Stomach smooth muscle (tissue), 2 donors: ENCODE measurements around the gene GLIS1.

Source experiments
- H3K27ac ChIP-seq: one replicate; pipeline ENCODE4 v1.7.0; 2013; ENCODE audit warnings: mild to moderate bottlenecking, low read length, inconsistent platforms
- H3K27me3 ChIP-seq, 2 donors: one replicate each; pipeline ENCODE4 v1.7.0; 2013; ENCODE audit warnings: low read length in 2 of 2; ENCODE audit not compliant: insufficient read depth in 2 of 2, control insufficient read depth in 1 of 2
- H3K36me3 ChIP-seq, 2 donors: one replicate each; pipeline ENCODE4 v1.7.0; 2013; ENCODE audit warnings: low read length in 2 of 2; ENCODE audit not compliant: control insufficient read depth in 2 of 2, insufficient read depth in 2 of 2
- H3K4me1 ChIP-seq: one replicate; pipeline ENCODE4 v1.7.0; 2013; ENCODE audit warnings: low read length; ENCODE audit not compliant: control insufficient read depth, insufficient read depth
- H3K4me3 ChIP-seq, 2 donors: one replicate each; pipeline ENCODE4 v1.7.0; 2013; ENCODE audit warnings: low read length in 2 of 2
- H3K9ac ChIP-seq, 2 donors: one replicate each; pipeline ENCODE4 v1.7.0; 2013; ENCODE audit warnings: low read length in 2 of 2, mild to moderate bottlenecking in 1 of 2
- H3K9me3 ChIP-seq, 2 donors: one replicate each; pipeline ENCODE4 v1.7.0; 2013; ENCODE audit warnings: low read length in 2 of 2; ENCODE audit not compliant: control insufficient read depth in 2 of 2
- donor health status: healthy.
- donor health status: Pancreatic carcinoma.

Gene GLIS1

GRCh38 chr1:53678507-53678906, 60.5 kb downstream of the GLIS1 start:
- Histone ChIP-seq H3K9ac (no peak overlapping the region), H3K27me3 (peaks cover 0 to 15% of the 10 kb centered on the region in 2 donors), H3K36me3 (no peaks in the 10 kb centered on the region), H3K4me1 (no peaks in the 10 kb centered on the region), H3K4me3 (no peak overlapping the region), H3K9me3 (no peaks in the 10 kb centered on the region), H3K27ac (no peak overlapping the region)

GRCh38 chr1:53678046-53678445, 60.9 kb downstream of the GLIS1 start:
- Histone ChIP-seq H3K36me3 (no peaks in the 10 kb centered on the region), H3K4me3 (no peak overlapping the region), H3K9ac (no peak overlapping the region), H3K9me3 (no peaks in the 10 kb centered on the region), H3K27me3 (peaks cover 0 to 11% of the 10 kb centered on the region in 2 donors), H3K4me1 (no peaks in the 10 kb centered on the region), H3K27ac (no peak overlapping the region)

GRCh38 chr1:53677486-53677885, 61.5 kb downstream of the GLIS1 start:
- Histone ChIP-seq H3K4me1 (no peaks in the 10 kb centered on the region), H3K9ac (no peak overlapping the region), H3K27ac (no peak overlapping the region), H3K27me3 (peaks cover 0 to 5% of the 10 kb centered on the region in 2 donors), H3K9me3 (no peaks in the 10 kb centered on the region), H3K36me3 (no peaks in the 10 kb centered on the region), H3K4me3 (no peak overlapping the region)

- H3K27ac ChIP-seq: no peak overlapping the region
- no peaks in the 10 kb centered on the region for H3K36me3 ChIP-seq
- H3K4me1 ChIP-seq: peaks cover 4% of the 10 kb centered on the region
- no peaks in the 10 kb centered on the region for H3K9me3 ChIP-seq
- no peak overlapping the region for H3K9ac ChIP-seq
- H3K4me3 ChIP-seq: no peak overlapping the region
- peaks cover 0 to 2% of the 10 kb centered on the region in 2 donors for H3K27me3 ChIP-seq
Measured at GRCh38 chr1:53672785-53673184, 66.2 kb downstream of the GLIS1 start.

GRCh38 chr1:53672243-53672642, 66.7 kb downstream of the GLIS1 start:
- Histone ChIP-seq H3K36me3 (no peaks in the 10 kb centered on the region), H3K27me3 (peaks cover 0 to 2% of the 10 kb centered on the region in 2 donors), H3K9me3 (no peaks in the 10 kb centered on the region), H3K9ac (no peak overlapping the region), H3K4me1 (peaks cover 4% of the 10 kb centered on the region), H3K4me3 (no peak overlapping the region), H3K27ac (no peak overlapping the region)

GRCh38 chr1:53669621-53670191, 69.3 kb downstream of the GLIS1 start:
- H3K4me3 ChIP-seq: no peak overlapping the region
- H3K27me3 ChIP-seq: no peaks in the 10 kb centered on the region
- H3K27ac ChIP-seq: no peak overlapping the region
- H3K9me3 ChIP-seq: no peaks in the 10 kb centered on the region
- no peaks in the 10 kb centered on the region for H3K36me3 ChIP-seq
- H3K4me1 ChIP-seq: peaks cover 4% of the 10 kb centered on the region
- H3K9ac ChIP-seq: no peak overlapping the region

GRCh38 chr1:53666566-53666965, 72.4 kb downstream of the GLIS1 start:
- no peak overlapping the region for H3K9ac ChIP-seq
- H3K27ac ChIP-seq: no peak overlapping the region
- no peaks in the 10 kb centered on the region for H3K9me3 ChIP-seq
- H3K4me1 ChIP-seq: peaks cover 4% of the 10 kb centered on the region
- H3K4me3 ChIP-seq: no peak overlapping the region
- no peaks in the 10 kb centered on the region for H3K36me3 ChIP-seq
- peaks cover 0 to 4% of the 10 kb centered on the region in 2 donors for H3K27me3 ChIP-seq

- Histone ChIP-seq H3K4me3 (no peak overlapping the region), H3K27ac (no peak overlapping the region), H3K9ac (no peak overlapping the region), H3K4me1 (peaks cover 4% of the 10 kb centered on the region), H3K9me3 (no peaks in the 10 kb centered on the region), H3K36me3 (no peaks in the 10 kb centered on the region), H3K27me3 (peaks cover 0 to 4% of the 10 kb centered on the region in 2 donors)
Measured at GRCh38 chr1:53665996-53666395, 73.0 kb downstream of the GLIS1 start.

GRCh38 chr1:53663529-53664300, 75.2 kb downstream of the GLIS1 start:
- no peaks in the 10 kb centered on the region for H3K36me3 ChIP-seq
- no peaks in the 10 kb centered on the region for H3K4me1 ChIP-seq
- no peaks in the 10 kb centered on the region for H3K9me3 ChIP-seq
- peaks cover 0 to 4% of the 10 kb centered on the region in 2 donors for H3K27me3 ChIP-seq
- no peak overlapping the region for H3K27ac ChIP-seq
- H3K4me3 ChIP-seq: no peak overlapping the region
- no peak overlapping the region for H3K9ac ChIP-seq

GRCh38 chr1:53662951-53663350, 76.0 kb downstream of the GLIS1 start:
- no peaks in the 10 kb centered on the region for H3K36me3 ChIP-seq
- H3K9ac ChIP-seq: no peak overlapping the region
- no peaks in the 10 kb centered on the region for H3K4me1 ChIP-seq
- H3K27me3 ChIP-seq: peaks cover 0 to 4% of the 10 kb centered on the region in 2 donors
- H3K27ac ChIP-seq: no peak overlapping the region
- no peaks in the 10 kb centered on the region for H3K9me3 ChIP-seq
- no peak overlapping the region for H3K4me3 ChIP-seq

- peaks cover 0 to 6% of the 10 kb centered on the region in 2 donors for H3K27me3 ChIP-seq
- no peak overlapping the region for H3K4me3 ChIP-seq
- no peaks in the 10 kb centered on the region for H3K9me3 ChIP-seq
- H3K36me3 ChIP-seq: no peaks in the 10 kb centered on the region
- no peak overlapping the region for H3K27ac ChIP-seq
- no peak overlapping the region for H3K9ac ChIP-seq
- no peaks in the 10 kb centered on the region for H3K4me1 ChIP-seq
Measured at GRCh38 chr1:53662169-53662568, 76.8 kb downstream of the GLIS1 start.
